Measurements from ENCODE around the gene GUCY2D.
A peak's percentile ranks its signal among the peaks of the same experiment; 100 is the strongest.
"Not testable (repeated sequence)": the region's sequence is repeated elsewhere in the genome, so short reads cannot be mapped to it uniquely, and the experiment has no call there.

The GUCY2D gene

DNA sequence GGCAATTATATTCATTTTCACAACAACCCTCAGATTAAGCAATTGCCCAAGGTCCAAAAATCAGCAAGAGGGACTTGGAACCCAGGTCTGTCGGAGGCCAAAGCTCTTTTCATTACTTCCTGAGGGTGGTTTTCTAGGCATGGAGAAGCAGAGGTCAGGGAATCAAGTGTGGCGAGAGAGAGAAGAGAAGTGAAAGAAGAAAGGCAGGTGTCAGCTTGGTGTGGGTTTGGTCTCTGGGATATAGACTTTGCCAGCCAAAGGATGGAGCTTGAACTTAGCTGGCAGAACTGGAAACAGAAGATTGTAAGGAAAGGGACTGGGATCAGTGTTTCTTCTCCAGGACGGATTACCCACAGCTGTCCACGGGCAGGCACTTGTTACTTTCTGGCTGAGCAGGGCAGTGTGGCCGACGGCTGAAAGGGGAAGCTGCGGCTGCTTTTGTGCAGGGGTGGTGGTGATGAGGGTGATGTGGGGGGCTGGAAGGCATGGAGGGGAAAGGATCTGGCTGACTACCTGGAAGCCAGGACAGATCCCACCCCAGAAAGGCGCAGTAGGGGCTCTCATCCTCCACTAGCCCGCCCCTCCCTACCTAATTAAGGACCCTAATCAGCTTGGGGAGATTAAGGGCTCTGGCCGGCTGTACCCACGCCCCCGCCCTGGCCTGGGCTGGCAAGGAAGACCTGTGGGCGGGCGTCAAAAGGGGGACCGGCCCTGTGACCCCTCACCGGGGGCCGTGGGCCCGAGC is at the start of gene GUCY2D:
Gene GUCY2D, plus strand, starts transcription at position 640 of the 745 bp plus-strand sequence. CDS start 433 bp downstream, outside the sequence.
- DNase-seq (ENCODE audit: low read depth): no peak

DNA sequence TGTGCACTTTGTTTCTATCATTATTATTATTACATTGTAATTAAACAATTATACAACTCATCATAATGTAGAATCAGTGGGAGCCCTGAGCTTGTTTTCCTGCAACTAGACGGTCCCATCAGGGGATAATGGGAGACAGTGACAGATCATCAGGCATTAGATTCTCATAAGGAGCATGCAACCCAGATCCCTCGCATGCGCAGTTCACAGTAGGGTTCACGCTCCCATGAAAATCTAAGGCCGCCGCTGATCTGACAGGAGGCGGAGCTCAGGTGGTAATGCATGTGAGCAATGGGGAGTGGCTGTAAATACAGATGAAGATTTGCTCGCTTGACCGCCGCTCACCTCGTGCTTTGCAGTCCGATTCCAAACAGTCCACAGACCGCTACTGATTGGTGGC is 49.1 kb upstream of the GUCY2D start:
- DNase-seq (ENCODE audit: low read depth): not testable (repeated sequence)

DNA sequence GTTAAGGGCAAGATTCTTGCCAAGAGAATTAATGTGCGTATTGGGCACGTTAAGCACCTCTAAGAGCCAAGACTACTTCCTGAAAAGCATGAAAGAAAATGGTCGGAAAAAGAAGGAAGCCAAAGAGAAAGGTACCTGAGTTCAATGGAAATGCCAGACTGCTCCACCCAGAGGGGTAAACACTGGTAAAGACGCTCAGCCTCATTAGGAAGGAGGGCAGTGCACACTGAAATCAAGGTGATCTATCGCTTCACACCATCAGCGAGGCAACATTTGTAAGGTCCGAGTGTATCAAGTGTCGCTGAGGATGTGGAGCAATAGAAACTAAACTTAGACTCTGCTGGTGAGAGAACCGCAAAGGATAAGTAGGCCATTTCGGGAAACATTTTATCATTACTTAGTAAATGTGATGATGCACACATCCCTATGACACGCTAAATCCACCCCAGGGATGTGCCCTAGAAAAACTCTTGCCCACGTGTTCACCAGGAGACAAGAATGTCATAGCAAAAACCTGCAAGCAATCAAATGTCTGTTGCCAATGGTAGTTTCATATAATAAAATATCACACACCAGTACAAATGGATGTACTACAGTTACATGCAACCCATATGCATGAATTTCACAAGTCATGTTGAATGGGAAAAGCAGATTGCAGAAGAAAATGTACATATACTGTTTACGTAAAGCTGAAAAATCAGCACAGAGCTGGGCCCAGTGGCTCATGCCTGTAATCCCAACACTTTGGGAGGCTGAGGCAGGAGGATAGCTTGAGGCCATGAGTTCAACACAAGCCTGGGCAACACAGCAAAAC is 46.8 kb upstream of the GUCY2D start:
- no peak for DNase-seq (ENCODE audit: low read depth)

GRCh38 chr17:7956228-7956965 is 46.0 kb upstream of the GUCY2D start:
- no peak for DNase-seq (ENCODE audit: low read depth)

GRCh38 chr17:7959503-7960253 is 42.7 kb upstream of the GUCY2D start:
- no peak for DNase-seq (ENCODE audit: low read depth)

GRCh38 chr17:7961421-7961820 is 41.0 kb upstream of the GUCY2D start:
- DNase-seq (ENCODE audit: low read depth): no peak

DNA sequence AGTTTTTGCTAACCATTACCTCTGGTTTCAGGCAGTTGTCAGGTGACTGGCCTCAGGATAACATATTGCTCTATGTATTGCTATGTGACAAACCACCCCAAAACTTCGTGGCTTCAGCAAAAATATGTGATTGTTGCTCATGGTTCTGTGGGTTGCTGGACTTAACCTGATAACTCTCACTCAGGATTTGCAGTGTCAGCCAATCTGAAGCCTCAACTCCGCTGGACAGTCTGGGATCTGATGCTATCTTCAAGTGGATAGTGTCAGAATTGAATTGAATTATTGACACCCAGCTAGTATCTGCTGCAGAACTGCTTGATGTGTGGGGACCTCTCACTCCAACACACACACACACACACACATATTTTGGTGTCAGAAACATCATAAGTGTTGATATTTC is 34.7 kb upstream of the GUCY2D start:
- no peak for DNase-seq (ENCODE audit: low read depth)

GRCh38 chr17:7969433-7969832 is 33.0 kb upstream of the GUCY2D start:
- no peak for DNase-seq (ENCODE audit: low read depth)

GRCh38 chr17:7971651-7972050 is 30.8 kb upstream of the GUCY2D start:
- no peak for DNase-seq (ENCODE audit: low read depth)

GRCh38 chr17:7972131-7972785 is 30.2 kb upstream of the GUCY2D start:
- no peak for DNase-seq (ENCODE audit: low read depth)

- DNase-seq (ENCODE audit: low read depth): no peak
Measured at GRCh38 chr17:7974638-7975131, 27.7 kb upstream of the GUCY2D start.

GRCh38 chr17:7977039-7977438 is 25.4 kb upstream of the GUCY2D start:
- no peak for DNase-seq (ENCODE audit: low read depth)

GRCh38 chr17:7977805-7978204 is 24.6 kb upstream of the GUCY2D start:
- DNase-seq (ENCODE audit: low read depth): no peak

GRCh38 chr17:7982173-7982572 is 20.2 kb upstream of the GUCY2D start:
- DNase-seq (ENCODE audit: low read depth): no peak

GRCh38 chr17:7982666-7983065 is 19.7 kb upstream of the GUCY2D start:
- no peak for DNase-seq (ENCODE audit: low read depth)

GRCh38 chr17:7984904-7985303 is 17.5 kb upstream of the GUCY2D start:
- DNase-seq (ENCODE audit: low read depth): no peak

DNA sequence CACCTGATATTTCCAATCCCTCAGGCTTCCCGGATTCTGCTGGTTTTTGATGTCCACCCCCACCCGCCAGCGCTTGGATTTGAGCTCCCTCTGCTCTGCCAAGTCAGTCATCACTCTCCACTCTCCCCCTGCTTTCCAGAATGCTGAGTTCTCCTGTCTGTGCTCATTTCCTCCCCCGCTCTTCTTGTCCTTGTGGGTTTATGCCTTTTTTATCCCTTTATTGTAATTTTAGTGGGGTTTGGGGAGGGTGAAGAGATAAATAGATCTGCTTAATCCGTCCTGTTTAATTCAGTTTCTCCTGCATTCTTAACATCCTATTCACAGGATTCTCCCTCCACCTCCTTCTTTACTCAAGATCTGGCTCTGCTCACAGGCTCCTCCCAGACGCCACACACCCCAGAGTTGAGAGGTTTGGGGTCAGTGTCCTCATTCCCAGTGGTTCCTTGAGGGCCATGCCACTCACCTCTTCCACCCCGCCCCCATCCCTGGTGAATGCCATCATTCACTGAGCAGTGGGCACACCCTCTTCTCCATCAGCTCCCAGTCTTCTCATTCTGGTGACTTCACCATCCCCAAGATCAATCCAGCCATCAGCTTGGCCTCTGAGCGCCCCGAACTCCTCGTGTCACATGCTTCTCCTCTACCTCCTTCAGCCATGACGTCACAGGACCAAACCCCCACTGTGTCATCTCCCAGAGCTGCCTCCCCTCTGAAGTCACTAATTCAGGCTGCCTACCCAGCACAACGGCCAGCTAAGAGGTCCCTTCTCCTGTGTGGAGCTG is 15.1 kb upstream of the GUCY2D start:
- no peak for DNase-seq (ENCODE audit: low read depth)

DNA sequence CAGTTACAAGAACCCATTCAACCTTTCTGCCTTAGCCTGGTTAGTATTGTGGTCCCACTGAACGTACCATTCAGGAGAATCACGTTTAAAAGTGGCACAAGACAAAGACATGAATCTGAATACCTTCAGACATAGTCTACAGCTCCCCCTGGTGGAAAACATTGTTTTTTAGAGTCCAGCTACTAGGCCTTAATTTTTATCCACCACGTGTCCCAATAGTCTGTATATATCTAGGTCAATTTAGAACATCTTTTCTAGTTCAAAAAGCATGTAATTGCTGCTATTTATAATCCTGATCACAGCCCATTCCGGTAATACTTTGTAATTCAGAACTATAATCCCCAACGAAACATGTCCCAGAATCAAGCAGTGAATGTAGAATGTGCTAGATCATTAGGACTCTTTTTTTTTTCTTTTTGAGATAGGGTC is 13.7 kb upstream of the GUCY2D start:
- DNase-seq (ENCODE audit: low read depth): peak; percentile 25

DNA sequence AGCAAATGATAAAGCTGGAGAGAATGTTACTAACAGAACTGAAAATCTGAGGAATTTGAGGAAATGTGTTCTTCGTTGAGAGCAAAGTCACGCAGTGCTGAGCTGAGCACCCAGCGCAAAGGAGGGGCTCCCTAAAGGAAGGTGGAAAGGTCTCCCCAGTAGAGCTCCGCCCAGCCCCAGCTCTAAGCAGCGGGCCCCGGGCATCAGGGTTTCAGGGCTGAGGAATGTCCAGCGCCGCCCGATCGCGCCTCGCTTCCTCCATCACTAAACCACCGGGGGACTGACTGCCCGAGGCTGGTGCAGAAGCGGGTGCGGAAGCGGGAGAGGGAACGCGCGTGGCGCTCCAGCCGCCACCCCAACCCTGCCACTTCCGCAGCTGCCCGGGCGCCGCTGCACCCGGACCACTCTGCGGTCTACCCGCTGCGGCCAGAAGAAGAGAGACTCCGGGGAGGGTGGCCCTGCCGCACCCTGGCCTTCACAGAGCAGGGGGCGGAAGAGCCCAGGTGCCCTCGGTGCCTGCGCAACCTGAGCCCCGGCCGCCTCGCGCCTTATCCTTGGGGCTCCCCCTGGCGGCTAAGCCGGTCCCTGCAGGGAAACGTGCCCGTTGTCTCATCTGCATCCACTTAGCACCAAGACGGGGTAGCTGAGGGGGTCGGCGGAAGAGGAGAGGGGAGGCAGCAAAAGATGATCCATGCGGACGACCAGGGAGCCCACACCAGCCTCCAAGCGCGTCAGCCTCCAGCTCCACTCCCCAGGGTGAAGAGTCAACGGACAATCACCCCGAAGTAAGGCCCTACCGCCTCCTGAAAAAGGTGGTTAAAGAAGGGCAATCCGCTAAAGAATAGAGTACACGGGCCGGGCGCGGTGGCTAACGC is 12.4 kb upstream of the GUCY2D start:
- DNase-seq (ENCODE audit: low read depth): peak; percentile 92

All from activated gamma-delta T cell treated with anti-CD3 and anti-CD28 coated beads, Interleukin-2, amount 50 U/mL, for 16 hours (primary cell).